Small intestine (tissue), 7 donors: ENCODE data around the gene PPL. TPM values are rescaled to one million over a fixed set of nuclear protein-coding genes. Genes with fewer than 3 reads are reported as not detected.
"Not testable (repeated sequence)": the region's sequence is repeated elsewhere in the genome, so short reads cannot be mapped to it uniquely, and the experiment has no call there.

Source experiments
- DNase-seq, 2 donors: peaks; one replicate each; pipeline versions ENCODE4 v3.0.0 to v3.0.0-alpha.2; 2013
- FAIRE-seq: peaks from 2 replicates; lab custom pipeline; 2012; peaks lifted over from hg19 to GRCh38; lab: Jason Lieb, UNC
- H3K27ac ChIP-seq, 3 donors: one replicate each; pipeline ENCODE4 v1.5.1; 2013; ENCODE audit warnings: low read length in 2 of 3, mild to moderate bottlenecking in 2 of 3, control low read depth in 1 of 3, inconsistent platforms in 1 of 3, low read depth in 1 of 3, moderate library complexity in 1 of 3
- H3K27me3 ChIP-seq, 3 donors: one replicate each; pipeline ENCODE4 v1.6.1; 2013; ENCODE audit warnings: low read length in 3 of 3, inconsistent platforms in 1 of 3; ENCODE audit not compliant: control insufficient read depth in 3 of 3, insufficient read depth in 3 of 3
- H3K36me3 ChIP-seq, 3 donors: one replicate each; pipeline ENCODE4 v1.6.1; 2013; ENCODE audit warnings: low read length in 3 of 3, inconsistent platforms in 1 of 3, low read depth in 1 of 3, mild to moderate bottlenecking in 1 of 3, moderate library complexity in 1 of 3; ENCODE audit not compliant: control insufficient read depth in 3 of 3, insufficient read depth in 2 of 3
- H3K4me1 ChIP-seq, 3 donors: one replicate each; pipeline ENCODE4 v1.6.1; 2013; ENCODE audit warnings: low read length in 2 of 3, inconsistent platforms in 1 of 3, low read depth in 1 of 3, mild to moderate bottlenecking in 1 of 3, moderate library complexity in 1 of 3; ENCODE audit not compliant: control insufficient read depth in 3 of 3, insufficient read depth in 2 of 3
- H3K4me3 ChIP-seq, 3 donors: one replicate each; pipeline ENCODE4 v1.5.1; 2013; ENCODE audit warnings: low read length in 3 of 3, control low read depth in 1 of 3, inconsistent platforms in 1 of 3, low read depth in 1 of 3, mild to moderate bottlenecking in 1 of 3, moderate library complexity in 1 of 3
- H3K9me3 ChIP-seq, 2 donors: one replicate each; pipeline ENCODE4 v1.6.1; 2013; ENCODE audit warnings: low read depth in 1 of 2, low read length in 1 of 2; ENCODE audit not compliant: control insufficient read depth in 2 of 2, insufficient read depth in 1 of 2
- WGBS, 3 donors: extraction: QIAGEN DNeasy Blood & Tissue Kit; methylation state at CpG; one replicate each; pipeline ENCODE4 v1.1.7; 2013; 5-methylcytosine and 5-hydroxymethylcytosine counted together
- polyA plus RNA-seq, 4 donors: library from polyadenylated mRNA; stranded (reverse) in 3 of 4; unstranded in 1 of 4; fragments of 200-250 nt in 3 of 4; fragments of 120-200 nt in 1 of 4; gene quantifications; one replicate each; pipeline versions ENCODE4 v1.2.1 to v1.2.3, GENCODE V29; 2013
- donor health status: healthy with polysubstance abuse.
- donor health status: control.
- donor health status: control.
- donor health status: Bipolar disorder and iron deficiency.
- donor health status: healthy.

PPL gene
- polyA plus RNA-seq, 4 donors, result 11.1 to 37.1 (median 14.9) TPM

GRCh38 chr16:4976611-4977145 lies 39.7 kb upstream of the PPL start:
- H3K36me3 ChIP-seq, result no peaks in the 10 kb centered on the region
- no peak overlapping the region for H3K4me3 ChIP-seq
- H3K27me3 ChIP-seq, result peaks cover 0 to 4% (median 0%) of the 10 kb centered on the region in 3 donors
- H3K4me1 ChIP-seq, result no peaks in the 10 kb centered on the region
- H3K27ac ChIP-seq, result no peak overlapping the region
- WGBS, 3 donors, result 38 to 64% (median 59%) methylated on average over 5 of the region's 5 CpGs
- peaks cover 0 to 6% of the 10 kb centered on the region in 2 donors for H3K9me3 ChIP-seq
- DNase-seq (peak in 1 of 2 donors; percentile 7), FAIRE-seq (no peak)

DNA sequence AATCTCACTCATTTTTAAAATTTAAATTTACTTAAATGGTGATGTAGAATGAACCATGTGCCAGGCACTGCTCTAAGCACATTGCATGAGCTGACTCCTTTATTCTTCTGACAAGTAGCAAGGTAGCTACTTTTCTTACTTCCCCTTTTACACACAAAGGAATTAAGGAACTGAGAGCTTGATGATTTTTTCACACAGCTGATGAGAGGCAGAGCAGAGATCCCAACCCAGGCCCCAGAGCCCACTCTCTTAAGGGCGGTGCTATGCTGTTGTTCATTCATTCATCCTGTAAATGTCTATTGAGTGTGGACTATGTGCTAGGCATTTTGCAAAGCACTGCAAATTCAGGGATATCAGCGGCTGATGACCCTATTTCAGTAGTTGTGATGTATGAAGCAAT lies 39.1 kb upstream of the PPL start:
- peaks cover 0 to 6% of the 10 kb centered on the region in 2 donors for H3K9me3 ChIP-seq
- 76 to 91% (median 85%) methylated on average over 2 of the region's 2 CpGs for WGBS, 3 donors
- H3K27me3 ChIP-seq, result peaks cover 0 to 4% (median 0%) of the 10 kb centered on the region in 3 donors
- DNase-seq (no peak), FAIRE-seq (no peak)
- H3K27ac ChIP-seq, result no peak overlapping the region
- H3K4me3 ChIP-seq, result no peak overlapping the region
- no peaks in the 10 kb centered on the region for H3K36me3 ChIP-seq
- no peaks in the 10 kb centered on the region for H3K4me1 ChIP-seq

GRCh38 chr16:4972938-4973587 lies 36.1 kb upstream of the PPL start:
- Histone ChIP-seq H3K27me3 (no peaks in the 10 kb centered on the region), H3K9me3 (peaks cover 0 to 6% of the 10 kb centered on the region in 2 donors), H3K27ac (no peak overlapping the region), H3K4me1 (no peaks in the 10 kb centered on the region), H3K4me3 (no peak overlapping the region), H3K36me3 (no peaks in the 10 kb centered on the region)
- DNase-seq, result no peak
- FAIRE-seq, result no peak
- WGBS, 3 donors, result 46 to 72% (median 53%) methylated on average over 8 of the region's 8 CpGs

DNA sequence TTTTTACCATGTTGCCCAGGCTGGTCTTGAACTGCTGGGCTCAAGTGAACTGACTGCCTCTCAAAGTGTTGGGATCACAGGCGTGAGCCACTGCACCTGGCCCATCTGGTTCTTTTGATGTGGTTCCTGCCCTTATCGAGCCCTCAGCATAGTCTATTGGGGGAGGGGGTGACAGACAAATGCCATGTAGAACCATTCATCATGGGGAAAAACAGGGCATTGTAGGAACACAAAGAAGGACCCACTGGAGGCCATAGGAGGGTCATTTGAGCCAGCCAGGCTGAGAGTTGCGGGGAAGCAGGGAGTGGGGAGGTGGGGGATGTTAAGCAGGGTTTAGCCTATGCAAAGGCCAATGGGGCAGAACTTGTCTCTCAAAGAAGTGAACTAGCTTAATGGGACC lies 33.1 kb upstream of the PPL start:
- no peaks in the 10 kb centered on the region for H3K27me3 ChIP-seq
- no peaks in the 10 kb centered on the region for H3K4me1 ChIP-seq
- no peaks in the 10 kb centered on the region for H3K36me3 ChIP-seq
- DNase-seq, result no peak
- no peak overlapping the region for H3K27ac ChIP-seq
- no peak overlapping the region for H3K4me3 ChIP-seq
- no peak for FAIRE-seq
- no peaks in the 10 kb centered on the region for H3K9me3 ChIP-seq
- 47 to 51% (median 51%) methylated on average over 3 of the region's 3 CpGs for WGBS, 3 donors

DNA sequence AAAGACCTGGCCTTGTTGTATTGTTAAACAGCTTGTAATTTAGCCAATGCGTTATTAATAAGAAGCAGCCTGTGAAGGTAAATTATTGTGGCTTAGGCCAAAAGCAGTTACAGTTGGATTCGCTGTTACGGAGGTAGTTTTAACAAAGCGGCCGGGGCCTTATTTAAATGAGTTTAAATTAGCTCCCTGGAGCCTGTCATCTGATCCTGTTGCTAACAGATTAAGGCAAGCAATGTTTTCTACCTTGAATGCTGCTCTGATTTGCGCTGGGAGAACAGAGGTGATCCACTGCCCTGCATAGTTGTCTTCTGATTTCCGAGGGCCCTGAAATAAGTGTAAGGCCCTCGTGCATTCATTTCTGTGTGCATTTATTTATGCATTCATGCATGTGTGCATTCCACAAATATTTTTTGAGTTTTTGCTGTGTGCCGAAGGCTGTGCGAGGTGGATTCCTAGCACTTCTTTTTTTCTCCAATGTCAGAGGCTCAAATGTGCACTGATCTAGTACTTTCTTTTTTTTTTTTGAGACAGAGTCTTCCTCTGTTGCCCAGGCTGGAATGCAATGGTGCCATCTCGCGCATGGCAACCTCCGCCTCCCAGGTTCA lies 32.0 kb upstream of the PPL start:
- Histone ChIP-seq H3K4me1 (no peaks in the 10 kb centered on the region), H3K9me3 (no peaks in the 10 kb centered on the region), H3K4me3 (no peak overlapping the region), H3K27ac (no peak overlapping the region), H3K36me3 (no peaks in the 10 kb centered on the region), H3K27me3 (no peaks in the 10 kb centered on the region)
- 74 to 93% (median 86%) methylated on average over 13 of the region's 13 CpGs for WGBS, 3 donors
- FAIRE-seq (no peak), DNase-seq (no peak)

DNA sequence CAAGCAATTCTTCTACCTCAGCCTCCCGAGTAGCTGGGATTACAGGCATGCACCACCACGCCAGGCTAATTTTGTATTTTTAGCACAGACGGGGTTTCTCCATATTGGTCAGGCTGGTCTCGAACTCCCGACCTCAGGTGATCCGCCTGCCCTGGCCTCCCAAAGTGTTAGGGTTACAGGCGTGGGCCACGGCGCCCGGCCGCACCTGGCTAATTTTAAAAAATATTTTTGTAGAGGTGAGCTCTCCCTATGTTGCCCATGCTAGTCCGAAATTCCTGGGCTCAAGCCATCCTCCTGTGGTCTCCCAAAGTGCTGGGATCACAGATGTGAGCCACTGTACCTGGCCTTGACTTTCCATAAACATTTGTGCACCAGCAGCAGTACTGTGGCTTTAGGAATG lies 31.3 kb upstream of the PPL start:
- WGBS, 3 donors, result 83 to 89% (median 88%) methylated on average over 12 of the region's 12 CpGs

GRCh38 chr16:4966736-4967453 lies 29.9 kb upstream of the PPL start:
- no peaks in the 10 kb centered on the region for H3K36me3 ChIP-seq
- H3K4me1 ChIP-seq, result no peaks in the 10 kb centered on the region
- no peak for DNase-seq
- no peak overlapping the region for H3K4me3 ChIP-seq
- no peak overlapping the region for H3K27ac ChIP-seq
- no peaks in the 10 kb centered on the region for H3K27me3 ChIP-seq
- H3K9me3 ChIP-seq, result no peaks in the 10 kb centered on the region
- 82 to 85% (median 85%) methylated on average over 10 of the region's 10 CpGs for WGBS, 3 donors
- FAIRE-seq, result no peak

More for the DNA sequence above, 31.3 kb upstream of the PPL start:
- not testable (repeated sequence) for H3K4me3 ChIP-seq, H3K4me1 ChIP-seq, H3K9me3 ChIP-seq, H3K27ac ChIP-seq, DNase-seq, H3K36me3 ChIP-seq, H3K27me3 ChIP-seq, FAIRE-seq

- 85 to 87% (median 86%) methylated on average over 7 of the region's 7 CpGs for WGBS, 3 donors
- not testable (repeated sequence) for H3K27me3 ChIP-seq, H3K27ac ChIP-seq, DNase-seq, H3K36me3 ChIP-seq, FAIRE-seq, H3K9me3 ChIP-seq, H3K4me3 ChIP-seq, H3K4me1 ChIP-seq
These were observed 26.6 kb upstream of the PPL start for GRCh38 chr16:4963527-4963926.
